HG03045 (cell line): Measurements from ENCODE around the gene EGLN1.

ENCODE experiments used
- ATAC-seq: cut with Tn5 transposase; IDR thresholded peaks from one replicate; pipeline ENCODE4 v1.9.1; 2021; ENCODE audit warnings: mild to moderate bottlenecking, moderate library complexity; ENCODE audit not compliant: unreplicated experiment

EGLN1 gene

DNA sequence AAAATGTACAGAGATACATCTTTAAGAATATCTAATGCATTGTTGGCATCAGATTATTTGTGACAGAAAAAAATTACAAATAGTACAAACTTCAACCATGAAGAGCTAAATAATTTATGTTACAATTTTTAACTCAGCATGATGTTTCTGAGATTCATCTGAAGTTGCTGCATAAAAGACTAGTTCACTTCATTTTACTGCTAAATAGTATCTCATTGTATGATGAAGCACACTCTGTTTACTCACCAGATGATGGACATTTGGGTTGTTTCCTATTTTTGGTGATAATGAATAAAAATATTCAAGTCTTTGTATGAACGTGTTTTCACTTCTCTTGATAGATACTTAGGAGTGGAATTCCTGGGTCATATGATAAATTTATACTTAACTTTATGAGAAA is 20.6 kb downstream of the EGLN1 start:
- no peak for ATAC-seq

DNA sequence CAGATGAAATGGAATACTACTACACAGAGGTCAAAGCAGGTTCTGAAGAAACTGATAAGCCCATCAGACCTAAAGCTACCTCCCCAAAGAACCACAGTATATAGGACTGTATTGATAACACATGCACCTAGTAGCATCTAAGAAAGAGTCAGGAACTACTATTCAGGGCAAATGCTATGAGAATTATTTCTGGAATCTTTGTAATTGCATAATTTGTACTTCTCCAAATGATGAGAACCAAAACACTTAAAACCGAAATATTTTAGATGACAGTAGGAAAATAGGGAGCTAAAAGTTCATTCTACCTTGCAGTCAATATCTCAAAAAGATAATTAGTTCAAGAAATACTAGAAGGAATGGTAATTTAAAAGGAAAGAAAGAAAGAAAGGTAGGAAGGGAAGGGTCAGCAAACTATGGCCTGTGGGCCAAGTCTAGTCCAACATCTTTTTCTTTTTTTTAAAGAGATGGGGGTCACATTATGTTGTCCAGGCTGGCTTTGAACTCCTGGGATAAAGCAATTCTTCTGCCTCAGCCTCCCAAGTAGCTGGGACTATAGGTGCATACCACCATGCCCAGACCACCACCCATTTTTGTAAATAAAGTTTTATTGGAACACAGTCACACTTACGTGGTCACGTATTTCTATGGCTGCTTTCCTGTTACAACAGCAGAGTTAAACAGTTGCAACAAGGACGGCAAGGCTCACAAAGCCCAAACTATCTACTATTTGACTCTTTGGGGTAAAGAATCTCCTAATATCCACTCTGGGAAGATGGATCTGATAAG is 24.0 kb downstream of the EGLN1 start:
- ATAC-seq, result no peak

DNA sequence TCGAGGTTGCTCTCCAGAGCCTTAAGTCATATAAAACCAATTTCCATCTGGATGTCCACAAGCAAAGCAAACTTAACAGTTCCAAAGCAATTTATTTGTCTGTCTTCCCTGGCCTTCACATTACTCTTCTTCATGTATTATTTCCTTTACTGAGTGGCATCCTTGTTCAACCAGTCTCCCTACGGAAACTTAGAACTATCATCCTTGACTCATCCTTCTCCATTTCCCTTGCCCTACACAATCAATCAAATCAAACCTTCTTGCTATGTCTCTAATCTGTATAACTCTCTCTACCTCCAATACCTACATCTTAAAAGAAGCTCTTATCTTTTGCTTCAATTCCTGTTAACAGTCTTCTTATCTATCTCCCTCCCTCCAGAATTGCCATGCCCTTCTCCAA is 25.4 kb downstream of the EGLN1 start:
- ATAC-seq, result no peak

DNA sequence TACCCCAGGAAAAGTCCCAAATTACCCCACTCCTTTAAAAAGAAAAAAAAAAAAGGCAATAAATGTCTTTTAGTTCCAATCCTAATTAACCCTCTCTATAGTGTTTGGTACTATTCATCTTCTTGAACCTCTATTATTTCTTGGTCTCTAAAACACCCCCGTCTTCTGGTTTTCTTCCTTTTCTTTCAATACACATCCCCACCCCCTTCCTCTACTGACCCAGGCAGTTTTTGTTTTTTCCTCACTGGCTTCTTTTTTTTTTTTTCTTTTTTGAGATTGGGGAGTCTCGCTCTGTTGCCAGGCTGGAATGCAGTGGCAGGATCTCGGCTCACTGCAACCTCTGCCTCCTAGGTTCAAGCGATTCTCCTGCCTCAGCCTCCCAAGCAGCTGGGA is 26.1 kb downstream of the EGLN1 start:
- no peak for ATAC-seq

DNA sequence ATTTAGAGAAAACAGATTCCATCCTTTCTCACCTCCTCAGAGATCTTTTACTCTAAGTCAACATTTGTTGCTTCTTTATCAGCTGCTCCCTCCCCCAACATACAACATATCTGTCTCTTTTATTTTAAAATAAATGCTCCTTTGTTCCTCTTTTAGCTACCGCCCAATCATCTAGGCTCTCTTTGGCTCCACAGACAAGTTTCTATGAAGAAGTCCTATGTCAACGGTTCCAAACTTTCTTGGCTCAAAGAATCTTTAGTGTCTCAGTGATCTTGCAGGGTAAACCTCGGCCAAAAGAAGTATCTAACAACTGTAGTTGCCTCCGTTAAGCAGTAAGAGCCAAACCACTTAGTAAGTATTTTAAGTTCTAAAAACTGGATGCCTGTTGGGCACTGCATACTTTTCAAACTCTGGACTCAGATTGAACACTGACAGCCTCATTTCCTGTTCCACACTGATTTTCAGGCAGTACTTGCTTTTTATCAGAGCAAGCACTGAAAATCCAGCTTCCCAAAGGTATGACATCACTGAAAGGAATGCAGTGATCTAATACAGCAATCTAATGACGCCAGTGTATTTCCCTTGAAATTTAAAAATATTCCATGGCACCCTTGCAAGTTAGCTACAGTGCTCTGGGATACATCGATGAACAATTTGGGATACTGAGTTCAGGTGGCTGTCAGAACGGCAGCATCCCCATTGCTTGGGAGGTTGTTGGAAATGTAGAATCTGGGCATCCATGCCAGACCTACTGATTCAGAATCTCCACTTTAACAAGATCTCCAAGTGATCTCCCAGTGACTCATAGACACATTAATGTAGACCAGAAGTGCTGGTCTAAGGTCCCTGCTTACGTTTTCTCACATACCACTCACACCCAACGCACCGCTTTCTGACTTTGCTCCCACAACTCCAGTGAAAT is 26.8 kb downstream of the EGLN1 start:
- no peak for ATAC-seq

DNA sequence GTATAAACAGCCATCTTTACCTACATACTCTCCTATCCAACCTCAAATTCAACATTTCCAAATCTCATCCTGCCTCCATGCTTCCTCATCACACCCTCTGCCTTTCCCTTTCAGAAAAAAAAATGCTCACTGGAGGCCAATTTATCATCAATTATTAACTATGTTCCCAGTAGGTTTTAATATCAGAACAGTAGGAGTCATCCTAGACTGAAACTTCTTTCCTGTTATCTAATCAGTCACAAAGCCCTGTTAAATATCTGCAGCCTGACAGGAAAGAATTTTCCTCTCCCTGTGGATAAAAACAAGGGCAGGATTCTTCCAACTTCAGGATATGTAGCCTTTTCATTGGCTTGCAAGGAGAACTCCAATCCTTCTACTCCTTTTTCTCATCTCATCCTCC is 28.4 kb downstream of the EGLN1 start:
- ATAC-seq, result no peak

DNA sequence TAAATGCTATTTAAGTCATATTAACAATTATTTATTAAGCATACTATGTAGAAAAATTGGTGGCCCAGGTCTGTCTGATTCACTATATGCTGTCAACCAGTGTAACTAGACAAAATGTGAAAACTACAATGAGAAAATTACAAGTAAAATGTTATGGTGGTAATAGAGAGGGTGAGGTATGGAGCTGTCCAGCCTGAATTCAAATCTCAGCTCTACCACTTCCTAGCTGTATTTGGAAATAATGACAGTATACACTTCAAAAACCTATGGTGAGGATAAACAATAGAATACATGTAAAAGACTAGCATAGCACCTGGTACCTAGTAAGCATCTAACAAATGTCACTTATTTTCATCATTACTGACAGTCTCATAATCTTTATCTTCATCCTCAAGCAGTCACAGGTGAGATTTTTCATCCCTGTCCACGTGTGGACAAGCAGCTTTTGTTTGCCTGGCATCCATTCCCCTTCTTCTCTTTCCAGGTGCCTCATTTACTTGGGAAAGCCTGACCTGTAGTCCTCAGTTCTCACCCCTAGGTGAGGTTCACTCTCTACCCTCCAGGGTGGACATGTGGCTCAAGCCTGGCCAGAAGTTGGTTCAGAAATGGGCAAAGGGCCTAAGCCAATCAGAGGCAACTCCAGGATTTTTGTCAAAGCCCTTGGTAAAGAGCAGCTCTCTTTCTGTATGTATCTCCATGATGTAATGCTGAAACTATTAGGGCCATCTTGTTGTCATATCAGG is 29.5 kb downstream of the EGLN1 start:
- no peak for ATAC-seq

DNA sequence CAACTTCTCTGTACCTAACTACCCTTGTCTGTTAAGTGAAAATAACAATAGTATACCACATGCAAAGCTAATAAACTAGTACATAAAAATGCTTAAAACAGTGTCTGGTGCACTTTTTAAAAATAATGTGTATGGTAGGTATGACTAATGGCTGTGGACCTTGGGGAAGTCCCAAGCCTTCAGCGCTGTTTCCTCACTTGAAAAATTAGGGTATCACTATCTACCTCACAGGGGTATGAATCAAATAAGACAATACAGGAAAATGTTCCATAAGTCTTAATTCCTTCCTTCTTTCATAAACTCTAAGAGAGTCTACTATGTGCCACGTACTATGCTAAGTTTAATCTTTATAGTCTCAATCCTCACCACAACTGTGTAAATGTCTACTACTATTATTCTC is 32.0 kb downstream of the EGLN1 start:
- no peak for ATAC-seq

DNA sequence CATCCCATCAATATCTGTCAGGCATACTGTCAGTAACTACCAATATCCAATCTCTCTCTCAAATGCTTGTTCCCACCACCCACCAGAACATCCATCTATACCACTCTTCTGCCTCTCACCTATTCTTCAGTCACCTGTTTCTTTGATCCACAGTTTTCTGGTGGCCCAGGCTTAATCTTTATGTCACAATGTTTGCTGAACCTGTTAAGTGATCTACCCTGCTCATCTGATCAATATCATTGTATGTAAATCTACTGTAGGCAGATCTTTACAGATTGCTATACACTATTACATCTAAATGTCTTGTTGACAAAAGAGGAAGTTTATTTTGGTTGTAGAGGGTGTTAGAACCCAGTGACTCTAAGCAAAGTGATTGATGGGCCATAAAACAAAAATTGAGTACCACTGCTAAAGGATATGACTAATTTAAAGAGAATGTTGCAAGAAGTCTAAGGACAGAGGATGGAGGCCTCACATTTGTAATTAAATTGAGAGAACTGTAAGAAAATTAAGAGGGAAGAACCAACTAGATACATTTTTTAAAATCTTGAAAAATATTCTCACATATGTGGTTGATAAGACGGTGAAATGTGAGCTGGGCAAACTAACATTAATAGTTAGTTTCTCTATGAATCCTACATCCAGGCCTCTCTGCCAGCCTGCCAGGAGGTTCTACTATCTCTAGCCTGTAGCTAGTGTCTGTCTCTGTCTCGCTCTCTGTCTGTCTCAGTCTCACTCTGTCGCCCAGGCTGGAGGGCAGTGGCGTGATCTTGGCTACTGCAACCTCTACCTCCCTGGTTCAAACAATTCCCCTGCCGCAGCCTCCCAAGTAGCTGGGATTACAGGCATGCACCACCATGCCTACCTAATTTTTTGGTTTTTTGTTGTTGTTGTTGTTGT is 34.1 kb downstream of the EGLN1 start:
- no peak for ATAC-seq

DNA sequence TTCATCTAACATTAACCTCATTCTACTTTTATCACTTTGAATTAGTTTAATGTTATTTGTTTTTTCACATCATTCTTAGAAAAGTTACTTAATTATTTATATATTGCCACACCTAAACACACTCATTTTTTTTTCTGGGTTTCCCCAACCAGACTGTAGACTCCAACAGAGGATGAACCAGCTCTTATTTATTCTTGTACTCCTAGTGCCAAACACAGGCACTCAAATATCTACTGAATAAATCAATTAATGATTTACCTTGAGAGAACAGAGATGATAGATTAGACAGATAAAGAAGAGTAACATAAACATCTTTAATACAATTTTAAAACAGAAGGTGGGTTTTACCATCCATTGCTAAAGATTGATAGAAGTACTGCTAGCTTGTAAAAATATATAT is 35.6 kb downstream of the EGLN1 start:
- no peak for ATAC-seq

DNA sequence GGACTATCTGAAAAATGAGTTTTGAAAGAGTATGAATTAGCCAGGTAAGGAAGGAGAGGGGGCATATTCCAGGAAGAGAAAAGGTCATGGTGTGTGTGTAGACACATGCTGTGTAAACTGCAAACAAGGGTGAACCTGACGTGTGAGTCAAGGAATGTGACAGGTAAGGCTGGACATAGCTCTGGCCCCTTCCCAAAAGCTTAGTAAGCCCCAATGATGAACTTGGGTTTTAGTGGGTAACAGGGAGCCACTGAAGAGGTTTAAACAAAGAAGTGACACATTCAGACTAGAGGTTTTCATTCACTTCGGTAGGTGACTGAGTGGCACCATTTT is 36.7 kb downstream of the EGLN1 start:
- ATAC-seq, result no peak

DNA sequence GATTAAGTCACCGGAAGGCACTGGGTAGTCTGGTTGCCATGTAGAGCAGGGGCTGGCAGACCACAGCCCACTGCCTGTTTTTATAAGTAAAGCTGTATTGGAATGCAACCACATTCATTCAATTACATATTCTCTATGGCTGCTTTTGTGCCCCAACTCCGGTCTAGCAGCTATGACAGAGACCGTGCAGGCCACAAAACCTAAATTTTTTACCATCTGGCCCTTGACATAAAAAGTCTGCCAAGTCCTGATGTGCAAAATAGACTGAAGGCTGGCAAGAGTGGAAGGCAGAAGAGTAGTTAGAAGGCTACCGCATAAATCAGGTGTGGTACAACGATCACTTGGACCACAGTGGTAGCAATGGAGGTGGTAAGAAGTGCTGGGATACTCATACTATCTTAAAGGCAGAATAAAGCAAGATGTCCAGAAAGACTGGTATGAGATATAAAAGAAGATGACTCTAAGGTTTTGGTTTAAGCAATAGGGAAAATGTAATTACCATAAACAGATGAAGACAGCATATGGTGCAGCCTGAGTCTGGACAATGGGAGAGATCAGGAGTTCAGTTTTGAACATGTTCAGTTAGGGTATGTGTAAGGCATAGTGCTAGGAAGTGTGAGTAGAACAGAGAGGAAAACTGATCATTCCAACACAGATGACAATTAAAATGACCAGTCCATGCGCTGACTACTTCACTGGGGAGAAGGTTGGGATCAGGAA is 37.2 kb downstream of the EGLN1 start:
- no peak for ATAC-seq

DNA sequence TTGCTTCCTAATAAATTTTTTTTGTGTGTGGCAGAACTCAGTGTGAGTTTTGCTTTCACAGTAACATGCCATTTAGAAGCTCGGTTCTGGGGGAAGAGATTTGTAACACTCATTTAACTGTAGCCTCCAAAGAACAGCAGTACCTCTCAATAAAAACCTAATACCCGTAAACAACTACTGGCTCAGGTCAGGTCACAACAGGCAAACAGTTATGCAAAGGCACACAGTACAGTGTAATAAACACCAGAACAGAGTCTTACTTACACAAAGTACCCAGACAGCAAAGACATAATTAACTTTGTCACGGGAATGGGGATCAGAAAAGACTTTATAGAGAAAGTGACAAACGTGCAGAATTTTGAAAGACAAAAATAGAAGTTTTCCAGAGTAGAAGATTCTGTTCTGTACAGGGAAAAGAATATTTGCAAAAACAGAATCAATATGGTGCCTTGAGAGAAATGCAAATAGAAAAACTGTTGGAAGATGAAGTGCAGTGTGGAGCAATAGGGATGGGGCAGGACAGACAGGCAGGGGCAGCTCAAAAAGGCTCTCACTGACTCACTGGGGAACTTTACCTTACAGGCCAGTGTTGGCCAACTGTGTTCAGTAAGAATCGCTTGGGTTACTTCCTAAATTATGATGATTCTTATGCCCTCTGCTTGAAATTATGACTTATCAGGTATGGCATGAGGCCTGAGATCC is 38.8 kb downstream of the EGLN1 start:
- ATAC-seq, result no peak

DNA sequence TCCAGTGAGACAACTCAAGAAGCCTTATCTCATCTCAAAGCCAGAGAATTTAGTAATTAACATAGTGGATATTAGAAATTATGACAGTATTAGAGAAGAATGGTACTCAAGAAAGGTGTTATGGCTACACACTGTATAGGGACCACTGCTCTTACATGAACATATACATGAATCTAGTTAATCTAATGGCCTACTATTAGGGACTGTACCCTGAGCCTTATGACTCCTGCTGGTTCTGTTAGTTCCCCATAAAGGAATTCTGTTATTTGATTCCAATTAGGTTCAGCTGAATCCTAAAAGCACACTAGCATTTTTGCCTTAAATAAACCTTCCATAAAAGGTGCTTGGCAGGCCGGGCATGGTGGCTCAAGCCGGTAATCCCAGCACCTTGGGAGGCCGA is 39.7 kb downstream of the EGLN1 start:
- no peak for ATAC-seq

DNA sequence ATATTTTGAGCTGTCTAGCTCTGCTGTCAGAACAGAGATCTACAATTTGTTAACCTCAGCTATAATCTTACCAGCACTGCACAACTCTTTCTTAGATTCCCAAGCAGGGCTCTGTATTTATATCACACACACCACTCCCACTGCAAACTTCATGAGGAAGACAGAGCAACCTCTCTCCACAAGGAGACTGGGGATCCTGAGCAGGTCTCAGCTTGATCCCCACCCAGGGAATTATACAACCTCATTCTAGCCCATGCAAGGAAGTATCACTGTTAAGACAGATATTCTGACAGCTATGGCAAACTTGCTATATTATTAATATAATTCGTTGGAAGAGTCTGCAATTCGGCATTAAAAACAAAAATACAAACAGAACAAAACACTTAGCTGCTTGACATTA is 40.4 kb downstream of the EGLN1 start:
- no peak for ATAC-seq

DNA sequence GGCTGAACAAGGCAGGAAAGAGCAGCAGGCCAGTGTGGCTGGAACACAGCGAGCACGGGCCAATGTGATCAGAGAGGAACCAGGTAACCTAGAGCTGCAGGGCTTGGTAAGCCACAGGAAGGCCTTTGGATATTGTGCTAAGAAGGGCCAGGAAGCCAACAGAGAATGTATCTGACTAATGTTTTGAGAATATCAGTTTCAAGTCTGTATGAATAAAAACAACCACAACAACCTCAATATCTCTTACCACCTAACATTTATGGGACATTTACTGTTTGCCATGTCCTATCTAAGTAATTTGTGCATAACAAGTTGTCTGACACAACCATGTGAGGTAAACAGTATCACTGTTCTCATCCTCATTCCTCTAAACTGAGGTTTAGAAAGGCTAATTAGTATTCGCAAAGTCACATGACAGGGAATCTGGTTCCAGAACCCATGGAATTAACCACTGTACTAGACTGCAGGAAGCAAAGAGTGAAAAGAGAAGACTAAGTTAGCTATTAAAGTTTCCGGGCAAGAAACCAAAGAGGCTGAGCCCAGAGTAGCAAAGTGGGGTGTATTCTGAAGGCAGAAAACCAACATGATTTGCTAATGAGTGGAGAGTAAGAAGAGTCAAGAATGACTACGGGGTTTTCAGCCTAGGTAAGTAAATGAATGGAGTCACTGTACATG is 45.1 kb downstream of the EGLN1 start:
- peak; percentile 76 for ATAC-seq

DNA sequence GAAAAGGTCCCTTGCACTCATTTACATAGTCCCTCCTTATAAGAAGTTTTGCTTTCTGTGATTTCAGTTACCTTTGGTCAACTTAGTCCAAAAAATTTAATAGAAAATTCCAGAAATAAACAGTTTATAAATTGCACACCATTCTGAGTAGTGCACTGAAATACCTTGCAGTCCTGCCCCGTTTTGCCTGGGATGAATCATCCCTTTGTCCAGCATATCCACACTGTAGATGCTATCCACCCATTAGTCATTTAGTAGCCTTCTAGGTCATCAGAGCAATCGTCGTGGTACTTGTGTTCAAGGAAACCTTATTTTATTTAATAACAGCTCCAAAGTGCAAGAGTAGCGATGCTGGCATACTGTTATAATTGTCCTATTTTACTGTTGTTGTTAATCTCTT is 46.0 kb downstream of the EGLN1 start:
- ATAC-seq, result no peak

DNA sequence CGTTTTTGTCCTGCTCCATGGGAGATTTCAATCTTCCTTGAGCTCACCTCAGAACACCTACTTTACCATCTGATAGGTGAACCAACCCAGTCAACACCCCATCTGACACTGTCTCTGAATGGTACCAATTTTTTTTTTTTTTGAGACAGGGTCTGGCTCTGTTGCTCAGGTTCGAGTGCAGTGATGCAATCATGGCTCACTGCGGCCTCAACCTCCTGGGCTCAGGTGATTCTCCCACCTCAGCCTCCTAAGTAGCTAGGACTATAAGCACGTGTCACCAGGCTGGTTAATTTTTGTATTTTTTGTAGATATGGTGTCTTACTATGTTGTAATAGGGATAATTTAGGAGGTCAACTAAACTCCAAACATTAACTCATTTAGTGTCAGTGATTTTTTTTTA is 47.7 kb downstream of the EGLN1 start:
- no peak for ATAC-seq

DNA sequence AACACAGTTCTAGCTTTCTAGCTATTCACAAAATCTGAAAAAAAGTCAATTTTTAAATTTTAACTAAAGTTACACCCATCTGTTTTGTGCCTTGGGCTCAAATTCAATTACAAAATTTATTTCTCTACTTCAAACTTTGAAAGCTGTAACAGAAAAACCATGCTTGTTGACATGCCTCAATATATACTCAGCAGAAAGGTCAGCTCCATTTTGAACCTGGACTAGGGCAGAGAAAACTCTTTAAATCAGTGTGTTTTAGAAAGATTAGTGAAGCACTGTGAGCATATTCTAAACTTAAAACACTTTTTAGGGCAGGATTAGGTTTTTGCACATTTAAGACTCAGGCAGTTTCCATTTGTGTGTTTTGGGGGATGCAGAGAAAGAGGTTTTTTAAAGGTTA is 49.6 kb downstream of the EGLN1 start:
- ATAC-seq, result no peak
